ENCODE data around the gene RGP1.

RGP1 gene

DNA sequence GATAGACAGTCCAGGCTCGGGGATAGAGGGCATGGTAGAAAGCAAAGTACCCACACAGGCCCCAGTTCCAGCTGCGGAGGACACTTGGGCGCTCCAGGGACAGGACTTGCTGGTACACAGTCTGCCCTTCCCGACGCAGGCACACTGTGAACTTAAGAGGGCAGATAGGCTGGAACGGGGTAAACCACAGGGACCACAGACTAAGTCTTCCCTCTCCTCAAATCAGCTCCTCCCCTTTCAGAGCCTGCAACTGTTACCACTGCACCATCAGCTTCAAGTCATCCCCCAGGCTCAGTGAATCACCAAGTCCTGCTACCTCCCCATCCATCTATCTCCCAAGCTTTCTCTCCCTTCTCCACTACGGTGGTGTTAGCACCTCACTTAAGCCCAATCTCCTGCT is 7.3 kb upstream of the RGP1 start:
- H3K4me1 ChIP-seq (ENCODE audit: control insufficient read depth in 1 of 2, insufficient read depth in 2 of 2, low read length in 2 of 2) = peaks cover 15 to 22% of the 10 kb centered on the region in 2 donors
- H3K27ac ChIP-seq (ENCODE audit: low read depth, low read length) = no peak overlapping the region
- no peaks in the 10 kb centered on the region for H3K9me3 ChIP-seq (ENCODE audit: control insufficient read depth in 1 of 2, low read length in 2 of 2)
- H3K4me3 ChIP-seq (ENCODE audit: low read depth in 1 of 2, low read length in 2 of 2) = no peak overlapping the region
- no peaks in the 10 kb centered on the region for H3K27me3 ChIP-seq (ENCODE audit: control insufficient read depth in 1 of 2, insufficient read depth in 2 of 2, low read length in 2 of 2)
- H3K36me3 ChIP-seq (ENCODE audit: control insufficient read depth in 1 of 2, insufficient read depth in 2 of 2, low read length in 2 of 2) = peaks cover 69 to 80% of the 10 kb centered on the region in 2 donors
- no peak overlapping the region for H3K9ac ChIP-seq (ENCODE audit: low read depth in 1 of 2, low read length in 2 of 2)

DNA sequence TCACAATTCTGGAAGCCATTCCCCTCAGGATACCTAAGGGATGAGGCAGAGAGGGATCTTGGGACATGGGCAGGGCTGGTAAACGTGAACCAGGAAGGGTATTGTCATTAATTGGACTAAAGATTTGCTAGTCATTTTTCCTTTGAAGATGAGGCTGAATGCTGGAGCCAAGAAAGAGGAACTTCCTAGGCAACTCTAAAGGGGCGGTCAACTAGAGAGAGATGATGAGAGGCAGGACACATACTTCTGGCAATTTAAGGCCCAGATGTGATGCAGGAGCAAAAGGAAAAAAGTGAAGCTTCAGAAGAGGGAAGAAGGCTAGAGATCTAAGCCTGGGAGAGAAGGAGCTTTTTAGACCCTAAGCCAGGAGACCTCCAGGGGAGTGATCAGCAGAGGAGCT is 5.6 kb upstream of the RGP1 start:
- Histone ChIP-seq H3K9me3 (ENCODE audit: control insufficient read depth in 1 of 2, low read length in 2 of 2) (no peaks in the 10 kb centered on the region), H3K9ac (ENCODE audit: low read depth in 1 of 2, low read length in 2 of 2) (no peak overlapping the region), H3K27ac (ENCODE audit: low read depth, low read length) (no peak overlapping the region), H3K4me1 (ENCODE audit: control insufficient read depth in 1 of 2, insufficient read depth in 2 of 2, low read length in 2 of 2) (peaks cover 28 to 37% of the 10 kb centered on the region in 2 donors), H3K36me3 (ENCODE audit: control insufficient read depth in 1 of 2, insufficient read depth in 2 of 2, low read length in 2 of 2) (peaks cover 53 to 63% of the 10 kb centered on the region in 2 donors), H3K4me3 (ENCODE audit: low read depth in 1 of 2, low read length in 2 of 2) (no peak overlapping the region), H3K27me3 (ENCODE audit: control insufficient read depth in 1 of 2, insufficient read depth in 2 of 2, low read length in 2 of 2) (no peaks in the 10 kb centered on the region)

DNA sequence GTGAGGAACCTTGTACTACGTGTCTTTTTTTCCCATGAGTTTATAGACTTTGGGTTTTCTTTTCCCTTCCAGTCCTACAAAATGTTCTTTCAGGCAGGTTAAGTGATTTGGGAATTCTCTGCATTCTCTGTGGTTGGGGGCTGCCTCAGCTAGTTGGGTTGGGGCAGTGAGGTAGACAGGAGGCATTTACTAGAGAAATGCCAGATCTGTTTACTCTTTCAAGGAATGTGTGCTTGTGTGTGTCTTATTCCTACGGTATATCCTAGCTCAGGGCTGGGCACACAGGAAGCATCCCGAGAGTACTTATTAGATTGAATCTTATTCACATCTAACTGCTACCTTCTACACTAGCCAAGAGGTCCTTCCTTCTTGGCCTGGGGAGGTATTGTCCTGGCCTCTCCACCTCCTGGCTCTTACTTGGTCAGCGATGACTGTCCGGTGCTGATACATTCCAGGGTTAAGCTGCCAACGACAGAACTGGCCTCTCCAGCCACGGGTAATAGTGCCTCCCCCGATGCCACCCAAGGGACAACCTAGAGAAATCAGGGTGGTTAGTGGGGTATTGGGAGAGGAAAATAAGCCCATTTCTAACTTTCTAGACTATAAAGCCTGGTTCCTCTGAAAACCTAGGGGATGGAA is 5.1 kb upstream of the RGP1 start:
- Histone ChIP-seq H3K9ac (ENCODE audit: low read depth in 1 of 2, low read length in 2 of 2) (no peak overlapping the region), H3K9me3 (ENCODE audit: control insufficient read depth in 1 of 2, low read length in 2 of 2) (no peaks in the 10 kb centered on the region), H3K27me3 (ENCODE audit: control insufficient read depth in 1 of 2, insufficient read depth in 2 of 2, low read length in 2 of 2) (no peaks in the 10 kb centered on the region), H3K36me3 (ENCODE audit: control insufficient read depth in 1 of 2, insufficient read depth in 2 of 2, low read length in 2 of 2) (peaks cover 47 to 58% of the 10 kb centered on the region in 2 donors), H3K4me3 (ENCODE audit: low read depth in 1 of 2, low read length in 2 of 2) (no peak overlapping the region), H3K27ac (ENCODE audit: low read depth, low read length) (no peak overlapping the region), H3K4me1 (ENCODE audit: control insufficient read depth in 1 of 2, insufficient read depth in 2 of 2, low read length in 2 of 2) (peaks cover 28 to 37% of the 10 kb centered on the region in 2 donors)

DNA sequence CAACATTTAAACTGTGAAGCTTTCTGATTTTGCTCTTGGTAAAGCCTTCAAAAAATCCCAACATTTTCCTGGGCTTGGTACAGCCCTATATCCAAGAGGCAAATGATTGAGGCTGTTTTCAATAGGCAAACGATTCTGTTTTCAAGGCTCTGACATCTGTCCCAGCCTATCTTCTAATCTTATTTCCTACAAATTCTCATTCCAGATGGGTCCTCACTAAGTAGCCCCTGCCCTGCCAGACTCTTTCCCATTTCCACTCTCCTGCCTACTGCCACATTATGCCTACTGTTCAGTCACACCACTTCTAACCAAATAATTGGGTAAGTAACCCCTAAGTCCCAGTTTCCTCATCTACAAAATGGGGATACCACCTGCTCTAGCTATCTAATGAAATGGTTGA is 3.5 kb upstream of the RGP1 start:
- peaks cover 38 to 44% of the 10 kb centered on the region in 2 donors for H3K4me1 ChIP-seq (ENCODE audit: control insufficient read depth in 1 of 2, insufficient read depth in 2 of 2, low read length in 2 of 2)
- H3K9ac ChIP-seq (ENCODE audit: low read depth in 1 of 2, low read length in 2 of 2) = peak overlapping the region; percentile 40
- peaks cover 34 to 42% of the 10 kb centered on the region in 2 donors for H3K36me3 ChIP-seq (ENCODE audit: control insufficient read depth in 1 of 2, insufficient read depth in 2 of 2, low read length in 2 of 2)
- peak overlapping the region; percentile 81 to 99 for H3K4me3 ChIP-seq (ENCODE audit: low read depth in 1 of 2, low read length in 2 of 2)
- H3K27me3 ChIP-seq (ENCODE audit: control insufficient read depth in 1 of 2, insufficient read depth in 2 of 2, low read length in 2 of 2) = no peaks in the 10 kb centered on the region
- no peaks in the 10 kb centered on the region for H3K9me3 ChIP-seq (ENCODE audit: control insufficient read depth in 1 of 2, low read length in 2 of 2)
- no peak overlapping the region for H3K27ac ChIP-seq (ENCODE audit: low read depth, low read length)

DNA sequence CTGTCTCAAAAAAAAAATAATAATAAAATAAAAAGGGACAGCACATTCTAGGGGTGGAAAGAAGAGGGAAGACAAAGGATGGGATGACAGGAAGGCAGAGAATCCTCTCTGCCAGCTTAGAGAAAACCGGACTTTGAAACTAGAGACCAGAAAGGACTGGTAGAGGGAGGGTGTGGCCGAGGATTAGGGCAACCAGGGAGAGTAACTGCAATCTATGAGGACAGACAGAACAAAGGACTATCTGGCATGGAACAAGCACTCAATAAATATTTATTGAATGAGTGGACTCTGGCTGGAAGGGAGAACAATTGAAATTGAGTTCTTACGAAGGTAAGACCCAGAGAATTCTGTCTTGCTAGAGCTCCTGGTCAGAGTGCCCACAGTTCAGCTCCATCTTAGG is 2.5 kb upstream of the RGP1 start:
- peak overlapping the region; percentile 70 for H3K27ac ChIP-seq (ENCODE audit: low read depth, low read length)
- H3K4me3 ChIP-seq (ENCODE audit: low read depth in 1 of 2, low read length in 2 of 2) = peak overlapping the region; percentile 81 to 99
- H3K4me1 ChIP-seq (ENCODE audit: control insufficient read depth in 1 of 2, insufficient read depth in 2 of 2, low read length in 2 of 2) = peaks cover 40 to 44% of the 10 kb centered on the region in 2 donors
- peaks cover 36 to 44% of the 10 kb centered on the region in 2 donors for H3K36me3 ChIP-seq (ENCODE audit: control insufficient read depth in 1 of 2, insufficient read depth in 2 of 2, low read length in 2 of 2)
- peak overlapping the region; percentile 90 to 96 for H3K9ac ChIP-seq (ENCODE audit: low read depth in 1 of 2, low read length in 2 of 2)
- H3K27me3 ChIP-seq (ENCODE audit: control insufficient read depth in 1 of 2, insufficient read depth in 2 of 2, low read length in 2 of 2) = no peaks in the 10 kb centered on the region
- H3K9me3 ChIP-seq (ENCODE audit: control insufficient read depth in 1 of 2, low read length in 2 of 2) = no peaks in the 10 kb centered on the region

DNA sequence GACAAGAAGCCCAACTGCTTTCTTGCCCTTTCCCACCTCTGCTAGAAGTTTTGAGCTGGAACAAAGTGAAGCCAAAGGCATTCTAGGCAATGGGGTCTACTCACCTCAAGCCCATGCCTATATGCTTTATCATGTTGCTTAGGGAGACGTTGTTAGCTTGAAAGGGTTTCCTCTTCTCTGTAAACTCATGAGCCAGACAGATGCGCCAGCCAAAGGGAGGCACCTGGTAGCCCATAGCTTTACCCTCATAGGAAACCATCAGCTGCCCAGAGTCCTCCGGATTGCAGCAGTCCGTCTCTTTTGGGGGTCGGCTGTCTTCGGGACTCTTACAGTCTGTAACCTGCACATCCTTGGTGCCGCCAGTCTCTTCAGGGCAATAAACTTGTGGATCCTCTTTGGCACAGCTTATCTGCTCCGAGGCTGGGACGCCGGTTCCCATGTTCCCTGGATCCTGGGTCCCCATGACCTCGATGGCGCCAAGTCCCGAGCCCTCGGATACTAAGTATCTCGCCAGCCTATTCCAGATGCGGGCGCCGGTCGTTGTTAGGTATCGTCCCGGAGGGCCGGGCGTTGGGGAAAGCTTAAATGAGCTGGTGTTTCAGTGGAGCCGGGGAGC is 737 bp upstream of the RGP1 start:
- H3K9ac ChIP-seq (ENCODE audit: low read depth in 1 of 2, low read length in 2 of 2) = peak overlapping the region; percentile 90 to 96
- no peaks in the 10 kb centered on the region for H3K9me3 ChIP-seq (ENCODE audit: control insufficient read depth in 1 of 2, low read length in 2 of 2)
- peak overlapping the region; percentile 81 to 99 for H3K4me3 ChIP-seq (ENCODE audit: low read depth in 1 of 2, low read length in 2 of 2)
- no peaks in the 10 kb centered on the region for H3K27me3 ChIP-seq (ENCODE audit: control insufficient read depth in 1 of 2, insufficient read depth in 2 of 2, low read length in 2 of 2)
- H3K4me1 ChIP-seq (ENCODE audit: control insufficient read depth in 1 of 2, insufficient read depth in 2 of 2, low read length in 2 of 2) = peaks cover 37 to 44% of the 10 kb centered on the region in 2 donors
- H3K27ac ChIP-seq (ENCODE audit: low read depth, low read length) = peak overlapping the region; percentile 92
- H3K36me3 ChIP-seq (ENCODE audit: control insufficient read depth in 1 of 2, insufficient read depth in 2 of 2, low read length in 2 of 2) = peaks cover 40 to 43% of the 10 kb centered on the region in 2 donors

DNA sequence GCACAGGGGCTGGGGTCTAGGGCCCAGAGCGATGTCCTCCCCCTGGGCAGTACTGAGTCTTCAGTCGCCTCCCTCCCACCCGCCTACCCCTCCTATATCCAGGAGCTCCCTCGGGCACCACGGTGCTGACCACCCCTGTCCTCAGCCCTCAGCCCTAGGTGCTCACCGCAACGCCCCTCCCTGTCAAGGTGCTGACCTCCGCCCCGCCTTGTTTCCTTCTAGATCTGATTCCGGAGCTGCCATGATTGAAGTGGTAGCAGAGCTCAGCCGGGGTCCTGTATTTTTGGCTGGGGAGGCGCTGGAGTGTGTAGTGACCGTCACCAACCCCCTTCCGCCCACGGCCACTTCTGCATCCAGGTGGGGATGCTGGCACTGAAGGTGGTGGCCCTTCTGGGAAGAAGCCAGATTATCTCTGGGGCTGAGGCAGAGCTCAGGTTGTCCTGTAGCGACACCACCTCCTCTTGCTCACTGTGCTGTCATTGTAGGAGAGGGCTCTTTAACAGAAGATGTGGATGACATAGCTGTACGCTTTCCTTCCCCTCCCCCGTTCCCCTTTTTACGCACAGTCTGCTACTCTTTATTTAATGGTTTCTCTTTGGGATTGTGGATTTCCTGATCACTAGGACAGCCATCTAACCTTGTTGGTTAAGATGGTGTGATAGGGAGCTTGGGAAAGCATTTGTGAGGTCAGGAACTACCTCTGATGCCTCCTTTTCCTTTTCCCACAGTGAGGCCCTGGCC is 598 bp downstream of the RGP1 start:
- peak overlapping the region; percentile 95 to 96 for H3K9ac ChIP-seq (ENCODE audit: low read depth in 1 of 2, low read length in 2 of 2)
- peaks cover 35 to 37% of the 10 kb centered on the region in 2 donors for H3K4me1 ChIP-seq (ENCODE audit: control insufficient read depth in 1 of 2, insufficient read depth in 2 of 2, low read length in 2 of 2)
- H3K36me3 ChIP-seq (ENCODE audit: control insufficient read depth in 1 of 2, insufficient read depth in 2 of 2, low read length in 2 of 2) = peaks cover 37 to 42% of the 10 kb centered on the region in 2 donors

DNA sequence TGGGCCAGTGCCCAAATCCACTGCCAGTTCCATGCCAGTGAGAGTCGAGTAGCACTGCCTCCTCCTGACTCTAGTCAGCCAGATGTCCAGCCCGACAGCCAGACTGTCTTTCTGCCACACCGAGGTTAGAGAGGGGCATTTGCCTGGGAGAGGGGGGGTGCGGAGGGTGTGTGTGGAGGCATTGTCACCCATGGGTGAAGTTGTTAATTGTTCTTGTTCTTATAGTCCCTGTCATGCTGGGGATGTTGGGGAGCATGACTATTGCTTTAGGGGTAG is 1.1 kb downstream of the RGP1 start:
- Histone ChIP-seq H3K9me3 (ENCODE audit: control insufficient read depth in 1 of 2, low read length in 2 of 2) (no peaks in the 10 kb centered on the region), H3K4me3 (ENCODE audit: low read depth in 1 of 2, low read length in 2 of 2) (peak overlapping the region; percentile 81 to 99), H3K27me3 (ENCODE audit: control insufficient read depth in 1 of 2, insufficient read depth in 2 of 2, low read length in 2 of 2) (no peaks in the 10 kb centered on the region), H3K36me3 (ENCODE audit: control insufficient read depth in 1 of 2, insufficient read depth in 2 of 2, low read length in 2 of 2) (peaks cover 36 to 39% of the 10 kb centered on the region in 2 donors), H3K27ac (ENCODE audit: low read depth, low read length) (no peak overlapping the region), H3K9ac (ENCODE audit: low read depth in 1 of 2, low read length in 2 of 2) (peak overlapping the region; percentile 95 to 96), H3K4me1 (ENCODE audit: control insufficient read depth in 1 of 2, insufficient read depth in 2 of 2, low read length in 2 of 2) (peaks cover 32 to 37% of the 10 kb centered on the region in 2 donors)

More for the DNA sequence above, 598 bp downstream of the RGP1 start:
- Histone ChIP-seq H3K4me3 (ENCODE audit: low read depth in 1 of 2, low read length in 2 of 2) (peak overlapping the region; percentile 81 to 99), H3K27ac (ENCODE audit: low read depth, low read length) (peak overlapping the region; percentile 92), H3K27me3 (ENCODE audit: control insufficient read depth in 1 of 2, insufficient read depth in 2 of 2, low read length in 2 of 2) (no peaks in the 10 kb centered on the region), H3K9me3 (ENCODE audit: control insufficient read depth in 1 of 2, low read length in 2 of 2) (no peaks in the 10 kb centered on the region)

DNA sequence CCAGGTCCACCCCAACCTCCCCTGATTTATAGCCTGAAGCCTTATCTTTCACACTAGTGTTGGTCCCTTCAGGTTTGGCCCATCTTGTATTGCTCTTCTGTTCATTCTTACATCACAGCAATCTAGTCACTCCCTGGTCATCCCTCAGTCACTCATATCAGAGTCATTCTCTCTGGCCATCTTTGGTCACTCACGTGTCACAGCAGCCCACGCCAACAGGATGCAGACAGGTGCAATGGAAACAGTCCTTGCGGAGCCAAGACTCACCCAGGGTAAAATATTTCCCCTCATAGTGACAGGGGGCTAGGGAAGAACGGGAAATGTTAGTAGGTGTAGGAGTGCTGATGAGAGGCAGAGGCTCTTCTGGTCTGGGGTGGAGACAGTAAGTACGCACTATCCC is 4.4 kb downstream of the RGP1 start:
- Histone ChIP-seq H3K36me3 (ENCODE audit: control insufficient read depth in 1 of 2, insufficient read depth in 2 of 2, low read length in 2 of 2) (peaks cover 36 to 39% of the 10 kb centered on the region in 2 donors), H3K27ac (ENCODE audit: low read depth, low read length) (no peak overlapping the region), H3K9ac (ENCODE audit: low read depth in 1 of 2, low read length in 2 of 2) (no peak overlapping the region), H3K9me3 (ENCODE audit: control insufficient read depth in 1 of 2, low read length in 2 of 2) (no peaks in the 10 kb centered on the region), H3K27me3 (ENCODE audit: control insufficient read depth in 1 of 2, insufficient read depth in 2 of 2, low read length in 2 of 2) (no peaks in the 10 kb centered on the region), H3K4me1 (ENCODE audit: control insufficient read depth in 1 of 2, insufficient read depth in 2 of 2, low read length in 2 of 2) (peaks cover 14 to 27% of the 10 kb centered on the region in 2 donors), H3K4me3 (ENCODE audit: low read depth in 1 of 2, low read length in 2 of 2) (no peak overlapping the region)

DNA sequence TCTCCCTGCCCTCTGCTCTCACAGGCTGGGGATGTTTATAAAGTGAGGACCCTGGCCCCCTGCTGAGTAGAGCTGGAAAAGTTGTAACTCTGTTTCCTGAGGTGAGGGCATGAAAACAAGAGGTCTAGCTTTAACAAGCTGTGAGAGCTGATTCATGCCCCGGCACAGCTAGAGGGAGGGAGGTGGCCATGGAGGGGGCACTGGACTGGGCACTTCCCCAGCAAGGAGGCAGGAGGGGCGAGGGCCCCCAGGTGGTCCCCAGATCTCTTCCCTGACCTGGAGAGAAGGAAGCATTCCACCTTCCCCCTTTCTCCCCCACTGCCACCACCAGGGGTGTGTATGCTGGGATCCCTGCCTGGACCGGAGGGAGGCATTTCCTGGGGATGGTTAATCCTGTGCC is 5.2 kb downstream of the RGP1 start, which contains the start of gene MSMP:
MSMP (minus strand) TSS at position 13 of the 400 bp plus-strand sequence. CDS start 147 bp downstream, outside the sequence.
- Histone ChIP-seq H3K27me3 (ENCODE audit: control insufficient read depth in 1 of 2, insufficient read depth in 2 of 2, low read length in 2 of 2) (no peaks in the 10 kb centered on the region), H3K36me3 (ENCODE audit: control insufficient read depth in 1 of 2, insufficient read depth in 2 of 2, low read length in 2 of 2) (peaks cover 36 to 39% of the 10 kb centered on the region in 2 donors), H3K4me1 (ENCODE audit: control insufficient read depth in 1 of 2, insufficient read depth in 2 of 2, low read length in 2 of 2) (peaks cover 20 to 30% of the 10 kb centered on the region in 2 donors), H3K27ac (ENCODE audit: low read depth, low read length) (no peak within 1 kb of the TSS), H3K9ac (ENCODE audit: low read depth in 1 of 2, low read length in 2 of 2) (no peak within 1 kb of the TSS), H3K9me3 (ENCODE audit: control insufficient read depth in 1 of 2, low read length in 2 of 2) (no peaks in the 10 kb centered on the region), H3K4me3 (ENCODE audit: low read depth in 1 of 2, low read length in 2 of 2) (no peak within 1 kb of the TSS)

Data from duodenal mucosa (tissue), 2 donors.